ENCODE measurements around the gene ATG16L1.

DNA sequence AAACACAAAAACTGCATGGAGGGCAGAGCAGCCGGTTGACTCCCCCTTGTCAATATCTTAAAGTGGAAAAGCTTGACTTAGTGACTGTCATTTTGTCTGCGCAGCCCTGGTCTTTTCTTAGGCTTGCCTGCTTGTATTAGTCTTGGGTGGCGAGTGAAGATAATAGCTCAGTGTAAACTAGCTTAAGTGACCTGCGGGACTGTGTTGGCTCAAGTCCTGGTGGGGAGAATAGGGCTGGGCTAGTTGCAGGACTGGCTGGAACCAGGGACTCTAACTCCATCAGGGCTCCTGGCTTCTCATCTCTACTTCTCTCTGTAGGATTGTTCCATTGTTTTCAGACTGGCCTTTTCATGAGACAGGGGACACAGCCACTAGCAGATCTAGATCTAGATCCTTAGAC is 8.1 kb upstream of the ATG16L1 start:
- TF ChIP-seq EZH2 (IDR thresholded peaks at IDR 0.05) (no peak), POLR2AphosphoS5 (IDR thresholded peaks at IDR 0.05; ENCODE audit: borderline replicate concordance, low read depth, low read length) (no peak), FOXP2 (optimal IDR thresholded peaks at IDR 0.05; ENCODE audit: control extremely low read depth, extremely low read length, insufficient read depth) (no peak)

Measured in SK-N-MC (cell line).